B cell (primary cell): ENCODE measurements around the gene FAM174C. TPM values are rescaled to one million over a fixed set of nuclear protein-coding genes. Genes with fewer than 3 reads are reported as not detected.

Experiments
- ATAC-seq: fragments of 200-7000 bp; cut with Tn5 transposase; one replicate; pipeline ENCODE4 v1.10.0; 2021; ENCODE audit warnings: low read depth, mild to moderate bottlenecking, moderate number of reproducible peaks, moderate library complexity
- CTCF ChIA-PET: fragments of 350-600 bp; sonication (Branson Sonifier 250); formaldehyde crosslinking; loops from one replicate; lab custom pipeline; 2021; ENCODE audit warnings: antibody characterized with exemption, inconsistent platforms; lab: Charles Lee
- POLR2A ChIA-PET: fragments of 350-600 bp; sonication (Branson Sonifier 250); formaldehyde crosslinking; loops from one replicate; lab custom pipeline; 2021; ENCODE audit warnings: antibody characterized with exemption; lab: Charles Lee
- DNase-seq: peaks from one replicate; pipeline ENCODE4 v3.0.0; 2013
- H2AFZ ChIP-seq: 2 replicates; pipeline ENCODE4 v1.6.1; 2012; ENCODE audit warnings: mild to moderate bottlenecking, low read depth, low read length; ENCODE audit not compliant: insufficient read depth, poor library complexity, severe bottlenecking
- H3K27ac ChIP-seq, 2 donors: 1 replicate in 1 of 2; 2 replicates in 1 of 2; pipeline ENCODE4 v1.5.1; 2012 to 2013; ENCODE audit warnings: low read length in 2 of 2, mild to moderate bottlenecking in 2 of 2, moderate library complexity in 1 of 2
- H3K27me3 ChIP-seq, 4 experiments: fragments of 200-600 bp in 1 of 4; sonication (generic) in 1 of 4; replicated peaks in 1 of 4; 1 replicate in 2 of 4; 2 replicates in 2 of 4; pipeline versions ENCODE4 v1.6.1 to v1.7.0; 2013 to 2016; ENCODE audit warnings: low read length in 3 of 4, mild to moderate bottlenecking in 2 of 4, mixed read lengths in 1 of 4, moderate library complexity in 1 of 4; ENCODE audit not compliant: insufficient read depth in 4 of 4, control insufficient read depth in 3 of 4; ENCODE audit errors: control extremely low read depth in 1 of 4
- H3K36me3 ChIP-seq, 2 experiments: replicated peaks in 1 of 2; 1 replicate in 1 of 2; 2 replicates in 1 of 2; pipeline versions ENCODE4 v1.6.1 to v1.7.1; 2013; ENCODE audit warnings: low read length in 1 of 2; ENCODE audit not compliant: insufficient read depth in 2 of 2, control insufficient read depth in 1 of 2; ENCODE audit errors: control extremely low read depth in 1 of 2, extremely low read depth in 1 of 2
- H3K4me1 ChIP-seq, 2 donors: fragments of 200-600 bp in 1 of 2; sonication (generic) in 1 of 2; 1 replicate in 1 of 2; 2 replicates in 1 of 2; pipeline versions ENCODE4 v1.5.1 to v1.6.1; 2013 to 2017; ENCODE audit warnings: low read length in 2 of 2; ENCODE audit not compliant: control insufficient read depth in 2 of 2, insufficient read depth in 2 of 2
- H3K4me2 ChIP-seq: replicated peaks from 2 replicates; pipeline ENCODE3; 2012; ENCODE audit warnings: mild to moderate bottlenecking, low read depth, low read length; ENCODE audit not compliant: poor library complexity, severe bottlenecking
- H3K4me3 ChIP-seq, 5 experiments: fragments of 200-600 bp in 1 of 5; sonication (generic) in 1 of 5; 1 replicate in 3 of 5; 2 replicates in 2 of 5; pipeline versions ENCODE4 v1.5.1 to v1.7.0; 2011 to 2016; ENCODE audit warnings: low read length in 4 of 5, mild to moderate bottlenecking in 4 of 5, low read depth in 2 of 5, control low read depth in 1 of 5, moderate library complexity in 1 of 5; ENCODE audit not compliant: insufficient read depth in 1 of 5; ENCODE audit errors: control extremely low read depth in 1 of 5, extremely low read depth in 1 of 5
- H3K79me2 ChIP-seq: fragments of 200-600 bp; sonication (generic); one replicate; pipeline ENCODE4 v1.6.0; 2016; ENCODE audit warnings: low read length; ENCODE audit not compliant: control insufficient read depth, insufficient read depth
- H3K9ac ChIP-seq: fragments of 200-600 bp; sonication (generic); 2 replicates; pipeline ENCODE4 v1.6.1; 2017; ENCODE audit warnings: mild to moderate bottlenecking, low read length, moderate library complexity
- H3K9me3 ChIP-seq, 3 donors: one replicate each; pipeline versions ENCODE4 v1.6.1 to v1.7.1; 2013; ENCODE audit warnings: low read length in 2 of 3; ENCODE audit not compliant: control insufficient read depth in 2 of 3, insufficient read depth in 1 of 3; ENCODE audit errors: control extremely low read depth in 1 of 3
- H4K20me1 ChIP-seq: 2 replicates; pipeline ENCODE4 v1.6.0; 2012; ENCODE audit warnings: mild to moderate bottlenecking, low read length; ENCODE audit not compliant: insufficient read depth, control insufficient read depth, poor library complexity, severe bottlenecking
- H3K27ac Mint-ChIP-seq: one replicate; pipeline ENCODE4 v1.8.0; 2021; ENCODE audit warnings: mixed read lengths
- H3K27me3 Mint-ChIP-seq: one replicate; pipeline ENCODE4 v1.8.0; 2021; ENCODE audit warnings: mixed read lengths
- H3K4me1 Mint-ChIP-seq: one replicate; pipeline ENCODE4 v1.8.0; 2021; ENCODE audit warnings: mixed read lengths
- H3K4me3 Mint-ChIP-seq: one replicate; pipeline ENCODE4 v1.8.0; 2021; ENCODE audit warnings: mixed read lengths
- H3K9me3 Mint-ChIP-seq: one replicate; pipeline ENCODE4 v1.8.0; 2022; ENCODE audit warnings: mixed read lengths; ENCODE audit not compliant: insufficient read depth
- EZH2 ChIP-seq: IDR thresholded peaks from 2 replicates; pipeline ENCODE4 v1.6.1; 2012; ENCODE audit warnings: borderline replicate concordance, low read depth, mild to moderate bottlenecking, moderate library complexity, low read length; ENCODE audit not compliant: insufficient read depth, poor library complexity, severe bottlenecking
- WGBS: methylation state at CpG from one replicate; pipeline ENCODE4 v1.1.5; 2013; ENCODE audit warnings: missing lambda C conversion rate; ENCODE audit not compliant: insufficient coverage; 5-methylcytosine and 5-hydroxymethylcytosine counted together
- intact Hi-C: fragments of 100-400 bp; cut with micrococcal nuclease; formaldehyde crosslinking; loops from one replicate; pipeline ENCODE4 v1.10.0; 2022
- polyA plus RNA-seq: library from polyadenylated mRNA; depleted of rRNA; stranded (reverse); fragments of >200 nt; gene quantifications from 2 replicates; pipeline ENCODE4 v1.2.3, GENCODE V29; 2012
- total RNA-seq, 2 donors: library from RNA; stranded (reverse); fragments of 120-200 nt in 1 of 2; gene quantifications; 1 replicate in 1 of 2; 2 replicates in 1 of 2; pipeline versions ENCODE4 v1.2.3 to v1.2.4, GENCODE V29; 2013 to 2022
- TF ChIP-seq, protein P1 (sequence below): fragments of 200-600 bp; IDR thresholded peaks from one replicate; pipeline ENCODE4 v1.8.0; 2022; ENCODE audit warnings: antibody characterized with exemption, mild to moderate bottlenecking

FAM174C gene
- total and polyA plus RNA-seq, 2 donors (not counting 1 experiment from before 2014, with no cell fraction given): 41.1 to 70.6 TPM

DNA sequence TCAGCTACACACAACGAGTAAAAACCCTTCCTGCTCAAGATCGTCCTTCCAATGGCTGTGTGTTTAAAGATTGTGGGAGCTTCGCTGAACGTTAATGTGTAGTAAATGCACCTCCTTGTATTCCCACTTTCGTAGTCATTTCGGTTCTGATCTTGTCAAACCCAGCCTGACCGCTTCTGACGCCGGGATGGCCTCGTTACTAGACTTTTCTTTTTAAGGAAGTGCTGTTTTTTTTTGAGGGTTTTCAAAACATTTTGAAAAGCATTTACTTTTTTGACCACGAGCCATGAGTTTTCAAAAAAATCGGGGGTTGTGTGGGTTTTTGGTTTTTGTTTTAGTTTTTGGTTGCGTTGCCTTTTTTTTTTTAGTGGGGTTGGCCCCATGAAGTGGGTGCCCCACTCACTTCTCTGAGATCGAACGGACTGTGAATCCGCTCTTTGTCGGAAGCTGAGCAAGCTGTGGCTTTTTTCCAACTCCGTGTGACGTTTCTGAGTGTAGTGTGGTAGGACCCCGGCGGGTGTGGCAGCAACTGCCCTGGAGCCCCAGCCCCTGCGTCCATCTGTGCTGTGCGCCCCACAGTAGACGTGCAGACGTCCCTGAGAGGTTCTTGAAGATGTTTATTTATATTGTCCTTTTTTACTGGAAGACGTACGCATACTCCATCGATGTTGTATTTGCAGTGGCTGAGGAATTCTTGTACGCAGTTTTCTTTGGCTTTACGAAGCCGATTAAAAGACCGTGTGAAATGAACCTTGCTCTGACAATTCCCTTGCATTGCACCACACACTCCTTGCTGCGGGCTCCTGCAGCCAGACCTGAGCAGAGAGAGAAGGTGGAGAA is 2.7 kb upstream of the FAM174C start:
- Histone ChIP-seq H3K27ac (no peak overlapping the region), H3K9ac (no peak overlapping the region), H3K4me3 (no peak overlapping the region), H3K79me2 (peaks cover 83% of the 10 kb centered on the region), H3K27me3 (no peaks in the 10 kb centered on the region), H3K36me3 (peaks cover 9 to 51% of the 10 kb centered on the region in 2 experiments), H2AFZ (no peak overlapping the region), H4K20me1 (peaks cover 80% of the 10 kb centered on the region), H3K4me2 (no peak overlapping the region), H3K4me1 (peaks cover 57 to 79% of the 10 kb centered on the region in 2 donors), H3K9me3 (no peaks in the 10 kb centered on the region)
- H3K27ac Mint-ChIP-seq: peak overlapping the region; percentile 72
- ATAC-seq (no peak), DNase-seq (no peak)
- CTCF ChIA-PET: interaction anchor here (0.9 to 6.1 kb wide), 2 partner anchors 28 to 32 kb away, joined by 3 to 51 read pairs; no protein-coding TSS in a partner anchor
- WGBS: 86% methylated on average over 25 of the region's 33 CpGs
- H3K9me3 Mint-ChIP-seq: no peaks in the 10 kb centered on the region
- TF ChIP-seq, protein P1, sequence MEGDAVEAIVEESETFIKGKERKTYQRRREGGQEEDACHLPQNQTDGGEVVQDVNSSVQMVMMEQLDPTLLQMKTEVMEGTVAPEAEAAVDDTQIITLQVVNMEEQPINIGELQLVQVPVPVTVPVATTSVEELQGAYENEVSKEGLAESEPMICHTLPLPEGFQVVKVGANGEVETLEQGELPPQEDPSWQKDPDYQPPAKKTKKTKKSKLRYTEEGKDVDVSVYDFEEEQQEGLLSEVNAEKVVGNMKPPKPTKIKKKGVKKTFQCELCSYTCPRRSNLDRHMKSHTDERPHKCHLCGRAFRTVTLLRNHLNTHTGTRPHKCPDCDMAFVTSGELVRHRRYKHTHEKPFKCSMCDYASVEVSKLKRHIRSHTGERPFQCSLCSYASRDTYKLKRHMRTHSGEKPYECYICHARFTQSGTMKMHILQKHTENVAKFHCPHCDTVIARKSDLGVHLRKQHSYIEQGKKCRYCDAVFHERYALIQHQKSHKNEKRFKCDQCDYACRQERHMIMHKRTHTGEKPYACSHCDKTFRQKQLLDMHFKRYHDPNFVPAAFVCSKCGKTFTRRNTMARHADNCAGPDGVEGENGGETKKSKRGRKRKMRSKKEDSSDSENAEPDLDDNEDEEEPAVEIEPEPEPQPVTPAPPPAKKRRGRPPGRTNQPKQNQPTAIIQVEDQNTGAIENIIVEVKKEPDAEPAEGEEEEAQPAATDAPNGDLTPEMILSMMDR: no peak
- TF ChIP-seq EZH2: no peak
- peak overlapping the region; percentile 52 for H3K4me3 Mint-ChIP-seq
- no peaks in the 10 kb centered on the region for H3K27me3 Mint-ChIP-seq
- POLR2A ChIA-PET: interaction anchor here (1.5 to 2.3 kb wide), 2 partner anchors 11 to 20 kb away, joined by 5 to 9 read pairs; no protein-coding TSS in a partner anchor
- intact Hi-C loops: no loop called here
- peaks cover 61% of the 10 kb centered on the region for H3K4me1 Mint-ChIP-seq
